ENCODE data around the gene ABI2.

ABI2 gene

GRCh38 chr2:203446071-203446481, 117.9 kb downstream of the ABI2 start:
- no peak overlapping the region for H4K12ac ChIP-seq (ENCODE audit: low read depth, low read length)
- no peak overlapping the region for H2AFZ ChIP-seq (ENCODE audit: insufficient read depth, low read length, poor library complexity)
- H2BK5ac ChIP-seq (ENCODE audit: low read depth, low read length, poor library complexity), result no peak overlapping the region
- no peaks in the 10 kb centered on the region for H3K9me3 ChIP-seq (ENCODE audit: insufficient read depth, low read depth, low read length)
- H2AK5ac ChIP-seq (ENCODE audit: low read length), result no peak overlapping the region
- no CpG with 5 or more reads among the region's 3 CpGs for WGBS (ENCODE audit: extremely low coverage, insufficient coverage, insufficient read length)
- H4K8ac ChIP-seq (ENCODE audit: low read depth, low read length), result no peak overlapping the region
- H4K91ac ChIP-seq (ENCODE audit: low read depth, low read length), result no peak overlapping the region
- H3K14ac ChIP-seq (ENCODE audit: low read length), result no peak overlapping the region
- H2BK12ac ChIP-seq (ENCODE audit: low read length), result no peak overlapping the region
- no peak overlapping the region for H3K27ac ChIP-seq (ENCODE audit: low read depth, low read length)
- no peak overlapping the region for H3K4ac ChIP-seq (ENCODE audit: low read depth, low read length)
- no peak overlapping the region for H2BK120ac ChIP-seq (ENCODE audit: insufficient read depth, low read length, poor library complexity)
- peaks cover 11 to 16% of the 10 kb centered on the region in 2 experiments for H3K36me3 ChIP-seq (ENCODE audit: control insufficient read depth in 1 of 2, insufficient read depth in 2 of 2, low read length in 2 of 2)
- no peak overlapping the region for H3K9ac ChIP-seq (ENCODE audit: low read length)
- H3K79me1 ChIP-seq (ENCODE audit: low read length), result no peaks in the 10 kb centered on the region
- DNase-seq, result no peak
- H3K4me1 ChIP-seq (ENCODE audit: control insufficient read depth in 1 of 2, insufficient read depth in 2 of 2, low read length in 2 of 2), result no peaks in the 10 kb centered on the region
- no peak overlapping the region for H3K23ac ChIP-seq (ENCODE audit: low read length)
- no peaks in the 10 kb centered on the region for H3K27me3 ChIP-seq (ENCODE audit: insufficient read depth, low read length)
- no peak overlapping the region for H3K4me2 ChIP-seq (ENCODE audit: low read length)
- H3K4me3 ChIP-seq (ENCODE audit: low read depth, low read length), result no peak overlapping the region
- no peak overlapping the region for H3K18ac ChIP-seq (ENCODE audit: low read length)
- no peaks in the 10 kb centered on the region for H3K79me2 ChIP-seq (ENCODE audit: control insufficient read depth, insufficient read depth, low read length, poor library complexity)

- peaks cover 8 to 12% of the 10 kb centered on the region in 2 experiments for H3K36me3 ChIP-seq (ENCODE audit: control insufficient read depth in 1 of 2, insufficient read depth in 2 of 2, low read length in 2 of 2)
- no peak overlapping the region for H2BK5ac ChIP-seq (ENCODE audit: low read depth, low read length, poor library complexity)
- H3K4me2 ChIP-seq (ENCODE audit: low read length), result no peak overlapping the region
- no peak overlapping the region for H2BK120ac ChIP-seq (ENCODE audit: insufficient read depth, low read length, poor library complexity)
- H2BK12ac ChIP-seq (ENCODE audit: low read length), result no peak overlapping the region
- H4K8ac ChIP-seq (ENCODE audit: low read depth, low read length), result no peak overlapping the region
- H3K9ac ChIP-seq (ENCODE audit: low read length), result no peak overlapping the region
- WGBS (ENCODE audit: extremely low coverage, insufficient coverage, insufficient read length), result no CpG with 5 or more reads among the region's 3 CpGs
- H3K4me1 ChIP-seq (ENCODE audit: control insufficient read depth in 1 of 2, insufficient read depth in 2 of 2, low read length in 2 of 2), result peaks cover 0 to 2% of the 10 kb centered on the region in 2 experiments
- H3K23ac ChIP-seq (ENCODE audit: low read length), result no peak overlapping the region
- no peak overlapping the region for H2AFZ ChIP-seq (ENCODE audit: insufficient read depth, low read length, poor library complexity)
- no peak overlapping the region for H3K4ac ChIP-seq (ENCODE audit: low read depth, low read length)
- H3K27ac ChIP-seq (ENCODE audit: low read depth, low read length), result no peak overlapping the region
- H3K79me2 ChIP-seq (ENCODE audit: control insufficient read depth, insufficient read depth, low read length, poor library complexity), result no peaks in the 10 kb centered on the region
- no peaks in the 10 kb centered on the region for H3K79me1 ChIP-seq (ENCODE audit: low read length)
- no peak overlapping the region for H3K14ac ChIP-seq (ENCODE audit: low read length)
- H2AK5ac ChIP-seq (ENCODE audit: low read length), result no peak overlapping the region
- H3K4me3 ChIP-seq (ENCODE audit: low read depth, low read length), result no peak overlapping the region
- no peak for DNase-seq
- H4K12ac ChIP-seq (ENCODE audit: low read depth, low read length), result no peak overlapping the region
- no peak overlapping the region for H4K91ac ChIP-seq (ENCODE audit: low read depth, low read length)
- H3K27me3 ChIP-seq (ENCODE audit: insufficient read depth, low read length), result no peaks in the 10 kb centered on the region
- H3K18ac ChIP-seq (ENCODE audit: low read length), result no peak overlapping the region
- no peaks in the 10 kb centered on the region for H3K9me3 ChIP-seq (ENCODE audit: insufficient read depth, low read depth, low read length)
Observed at GRCh38 chr2:203446780-203447179, 118.6 kb downstream of the ABI2 start.

- no peak overlapping the region for H3K4ac ChIP-seq (ENCODE audit: low read depth, low read length)
- no peaks in the 10 kb centered on the region for H3K9me3 ChIP-seq (ENCODE audit: insufficient read depth, low read depth, low read length)
- no peaks in the 10 kb centered on the region for H3K27me3 ChIP-seq (ENCODE audit: insufficient read depth, low read length)
- DNase-seq, result peak; percentile 23 to 37
- peaks cover 0 to 3% of the 10 kb centered on the region in 2 experiments for H3K4me1 ChIP-seq (ENCODE audit: control insufficient read depth in 1 of 2, insufficient read depth in 2 of 2, low read length in 2 of 2)
- H3K4me3 ChIP-seq (ENCODE audit: low read depth, low read length), result no peak overlapping the region
- no peak overlapping the region for H3K18ac ChIP-seq (ENCODE audit: low read length)
- no peak overlapping the region for H3K9ac ChIP-seq (ENCODE audit: low read length)
- H2AFZ ChIP-seq (ENCODE audit: insufficient read depth, low read length, poor library complexity), result no peak overlapping the region
- H3K79me2 ChIP-seq (ENCODE audit: control insufficient read depth, insufficient read depth, low read length, poor library complexity), result no peaks in the 10 kb centered on the region
- WGBS (ENCODE audit: extremely low coverage, insufficient coverage, insufficient read length), result no CpG with 5 or more reads among the region's 3 CpGs
- H4K12ac ChIP-seq (ENCODE audit: low read depth, low read length), result no peak overlapping the region
- H3K79me1 ChIP-seq (ENCODE audit: low read length), result no peaks in the 10 kb centered on the region
- H4K91ac ChIP-seq (ENCODE audit: low read depth, low read length), result no peak overlapping the region
- no peak overlapping the region for H3K4me2 ChIP-seq (ENCODE audit: low read length)
- no peak overlapping the region for H3K14ac ChIP-seq (ENCODE audit: low read length)
- no peak overlapping the region for H2BK5ac ChIP-seq (ENCODE audit: low read depth, low read length, poor library complexity)
- no peak overlapping the region for H2AK5ac ChIP-seq (ENCODE audit: low read length)
- H2BK12ac ChIP-seq (ENCODE audit: low read length), result no peak overlapping the region
- no peak overlapping the region for H3K23ac ChIP-seq (ENCODE audit: low read length)
- no peak overlapping the region for H2BK120ac ChIP-seq (ENCODE audit: insufficient read depth, low read length, poor library complexity)
- H3K36me3 ChIP-seq (ENCODE audit: control insufficient read depth in 1 of 2, insufficient read depth in 2 of 2, low read length in 2 of 2), result peaks cover 4 to 11% of the 10 kb centered on the region in 2 experiments
- H3K27ac ChIP-seq (ENCODE audit: low read depth, low read length), result no peak overlapping the region
- H4K8ac ChIP-seq (ENCODE audit: low read depth, low read length), result no peak overlapping the region
Observed at GRCh38 chr2:203450561-203450960, 122.4 kb downstream of the ABI2 start.

- DNase-seq, result peak in 1 of 2 donors; percentile 25
- Histone ChIP-seq H3K23ac (ENCODE audit: low read length) (no peak overlapping the region), H4K91ac (ENCODE audit: low read depth, low read length) (no peak overlapping the region), H2BK120ac (ENCODE audit: insufficient read depth, low read length, poor library complexity) (no peak overlapping the region), H3K4ac (ENCODE audit: low read depth, low read length) (no peak overlapping the region), H3K18ac (ENCODE audit: low read length) (no peak overlapping the region), H3K9ac (ENCODE audit: low read length) (no peak overlapping the region), H3K79me1 (ENCODE audit: low read length) (no peaks in the 10 kb centered on the region), H2AK5ac (ENCODE audit: low read length) (no peak overlapping the region), H2BK5ac (ENCODE audit: low read depth, low read length, poor library complexity) (no peak overlapping the region), H3K79me2 (ENCODE audit: control insufficient read depth, insufficient read depth, low read length, poor library complexity) (no peaks in the 10 kb centered on the region), H3K27ac (ENCODE audit: low read depth, low read length) (no peak overlapping the region), H3K36me3 (ENCODE audit: control insufficient read depth in 1 of 2, insufficient read depth in 2 of 2, low read length in 2 of 2) (peaks cover 4 to 11% of the 10 kb centered on the region in 2 experiments), H3K4me3 (ENCODE audit: low read depth, low read length) (no peak overlapping the region), H3K4me1 (ENCODE audit: control insufficient read depth in 1 of 2, insufficient read depth in 2 of 2, low read length in 2 of 2) (peaks cover 0 to 3% of the 10 kb centered on the region in 2 experiments), H4K8ac (ENCODE audit: low read depth, low read length) (no peak overlapping the region), H2BK12ac (ENCODE audit: low read length) (no peak overlapping the region), H2AFZ (ENCODE audit: insufficient read depth, low read length, poor library complexity) (no peak overlapping the region), H3K4me2 (ENCODE audit: low read length) (no peak overlapping the region), H3K9me3 (ENCODE audit: insufficient read depth, low read depth, low read length) (no peaks in the 10 kb centered on the region), H3K27me3 (ENCODE audit: insufficient read depth, low read length) (no peaks in the 10 kb centered on the region), H3K14ac (ENCODE audit: low read length) (no peak overlapping the region), H4K12ac (ENCODE audit: low read depth, low read length) (no peak overlapping the region)
- no CpG with 5 or more reads among the region's 2 CpGs for WGBS (ENCODE audit: extremely low coverage, insufficient coverage, insufficient read length)
Observed at GRCh38 chr2:203451011-203451410, 122.8 kb downstream of the ABI2 start.
